CD14-positive monocyte (primary cell): ENCODE measurements around the gene DNAH11. TPM values are rescaled to one million over a fixed set of nuclear protein-coding genes. Genes with fewer than 3 reads are reported as not detected.

Source experiments
- DNase-seq, 3 donors: peaks; one replicate each; pipeline ENCODE4 v3.0.0-alpha.2; 2011 to 2022
- H2AFZ ChIP-seq: 2 replicates; pipeline ENCODE4 v1.6.0; 2012; ENCODE audit warnings: mild to moderate bottlenecking, low read depth, low read length, inconsistent platforms; ENCODE audit not compliant: insufficient read depth, poor library complexity, severe bottlenecking
- H3K27ac ChIP-seq, 2 donors: 1 replicate in 1 of 2; 2 replicates in 1 of 2; pipeline ENCODE4 v1.5.1; 2012 to 2013; ENCODE audit warnings: low read length in 2 of 2, control low read depth in 1 of 2, inconsistent platforms in 1 of 2, low read depth in 1 of 2, mild to moderate bottlenecking in 1 of 2
- H3K27me3 ChIP-seq, 2 donors: one replicate each; pipeline versions ENCODE4 v1.6.0 to v1.6.1; 2011 to 2013; ENCODE audit warnings: low read length in 2 of 2; ENCODE audit not compliant: control insufficient read depth in 2 of 2, insufficient read depth in 2 of 2
- H3K36me3 ChIP-seq, 2 donors: replicated peaks in 1 of 2; 1 replicate in 1 of 2; 2 replicates in 1 of 2; pipeline versions ENCODE4 v1.5.1 to v1.6.1; 2012 to 2013; ENCODE audit warnings: low read length in 2 of 2, control low read depth in 1 of 2, inconsistent platforms in 1 of 2, mild to moderate bottlenecking in 1 of 2; ENCODE audit not compliant: insufficient read depth in 2 of 2, control insufficient read depth in 1 of 2
- H3K4me1 ChIP-seq, 2 donors: 1 replicate in 1 of 2; 2 replicates in 1 of 2; pipeline versions ENCODE4 v1.5.1 to v1.6.1; 2012 to 2013; ENCODE audit warnings: low read length in 2 of 2, control low read depth in 1 of 2, inconsistent platforms in 1 of 2, mild to moderate bottlenecking in 1 of 2, moderate library complexity in 1 of 2; ENCODE audit not compliant: insufficient read depth in 2 of 2, control insufficient read depth in 1 of 2
- H3K4me2 ChIP-seq: replicated peaks from 2 replicates; pipeline ENCODE3; 2012; ENCODE audit warnings: low read length, moderate library complexity, mild to moderate bottlenecking; ENCODE audit not compliant: poor library complexity, severe bottlenecking; ENCODE audit errors: extremely low read depth
- H3K4me3 ChIP-seq, 3 experiments: fragments of 200-600 bp in 1 of 3; sonication (generic) in 1 of 3; replicated peaks in 1 of 3; 1 replicate in 2 of 3; 2 replicates in 1 of 3; pipeline ENCODE4 v1.5.1; 2011 to 2013; ENCODE audit warnings: low read length in 3 of 3, mild to moderate bottlenecking in 3 of 3, control low read depth in 2 of 3, low read depth in 2 of 3, inconsistent platforms in 1 of 3, moderate library complexity in 1 of 3
- H3K79me2 ChIP-seq: 2 replicates; pipeline ENCODE4 v1.6.0; 2012; ENCODE audit warnings: mild to moderate bottlenecking, control low read depth, inconsistent platforms, low read length, moderate library complexity; ENCODE audit not compliant: insufficient read depth
- H3K9ac ChIP-seq: 2 replicates; pipeline ENCODE4 v1.6.0; 2017; ENCODE audit warnings: low read length, mild to moderate bottlenecking; ENCODE audit not compliant: insufficient read depth, poor library complexity, severe bottlenecking
- H3K9me3 ChIP-seq, 2 donors: replicated peaks in 1 of 2; 1 replicate in 1 of 2; 2 replicates in 1 of 2; pipeline versions ENCODE4 v1.5.1 to v1.6.1; 2012 to 2013; ENCODE audit warnings: low read length in 2 of 2, control low read depth in 1 of 2; ENCODE audit not compliant: control insufficient read depth in 1 of 2, insufficient read depth in 1 of 2
- H4K20me1 ChIP-seq: 2 replicates; pipeline ENCODE4 v1.6.0; 2012; ENCODE audit warnings: mild to moderate bottlenecking, low read length, control low read depth, moderate library complexity; ENCODE audit not compliant: insufficient read depth
- H3K27ac Mint-ChIP-seq, 7 donors: one replicate each; pipeline ENCODE4 v1.8.0; 2020; ENCODE audit warnings: mild to moderate bottlenecking in 7 of 7, mixed read lengths in 7 of 7, moderate library complexity in 6 of 7, inconsistent platforms in 2 of 7
- H3K27me3 Mint-ChIP-seq, 3 donors: one replicate each; pipeline ENCODE4 v1.8.0; 2021 to 2022; ENCODE audit warnings: low read depth in 3 of 3, mild to moderate bottlenecking in 3 of 3, mixed read lengths in 3 of 3, moderate library complexity in 3 of 3, inconsistent platforms in 1 of 3
- H3K36me3 Mint-ChIP-seq, 2 donors: one replicate each; pipeline ENCODE4 v1.8.0; 2020; ENCODE audit warnings: mixed read lengths in 2 of 2, inconsistent platforms in 1 of 2, mild to moderate bottlenecking in 1 of 2
- H3K4me1 Mint-ChIP-seq: one replicate; pipeline ENCODE4 v1.8.0; 2020; ENCODE audit warnings: mild to moderate bottlenecking, mixed read lengths
- H3K4me3 Mint-ChIP-seq, 2 donors: one replicate each; pipeline ENCODE4 v1.8.0; 2020; ENCODE audit warnings: mild to moderate bottlenecking in 2 of 2, mixed read lengths in 2 of 2, moderate library complexity in 1 of 2
- H3K9me3 Mint-ChIP-seq, 7 donors: one replicate each; pipeline ENCODE4 v1.8.0; 2020 to 2022; ENCODE audit warnings: mixed read lengths in 7 of 7, mild to moderate bottlenecking in 6 of 7, moderate library complexity in 6 of 7, inconsistent platforms in 2 of 7
- WGBS: methylation state at CpG from one replicate; pipeline ENCODE4 v1.1.5; 2013; ENCODE audit warnings: missing lambda C conversion rate; ENCODE audit not compliant: insufficient coverage; 5-methylcytosine and 5-hydroxymethylcytosine counted together
- intact Hi-C, 2 donors: fragments of 100-400 bp; cut with micrococcal nuclease; formaldehyde crosslinking; loops; one replicate each; pipeline versions ENCODE4 v1.15.0 to v1.15.1; 2023
- polyA plus RNA-seq, 3 donors: library from polyadenylated mRNA; depleted of rRNA in 1 of 3; unstranded in 2 of 3; stranded (reverse) in 1 of 3; fragments of 300-500 nt in 2 of 3; fragments of >200 nt in 1 of 3; fragmentation: Illumina TruSeq in 2 of 3; gene quantifications; 1 replicate in 2 of 3; 2 replicates in 1 of 3; pipeline ENCODE4 v1.2.3, GENCODE V29; 2012 to 2021
- TF ChIP-seq, protein P1 (sequence below): fragments of 200-600 bp; IDR thresholded peaks from one replicate; pipeline ENCODE4 v1.8.0; 2022; ENCODE audit warnings: antibody characterized with exemption, mild to moderate bottlenecking

DNAH11 gene
- polyA plus RNA-seq, 3 donors, result not detected

- Histone ChIP-seq H3K36me3 (no peaks in the 10 kb centered on the region), H3K4me1 (no peaks in the 10 kb centered on the region), H3K4me2 (no peak overlapping the region), H3K4me3 (no peak overlapping the region), H3K79me2 (no peaks in the 10 kb centered on the region), H3K27me3 (no peaks in the 10 kb centered on the region), H3K27ac (no peak overlapping the region), H3K9ac (no peak overlapping the region), H3K9me3 (no peaks in the 10 kb centered on the region), H2AFZ (no peak overlapping the region), H4K20me1 (no peaks in the 10 kb centered on the region)
- intact Hi-C loops, result no loop called here
- no peak overlapping the region for H3K27ac Mint-ChIP-seq
- no peak for DNase-seq
- no peak overlapping the region for H3K4me3 Mint-ChIP-seq
- H3K4me1 Mint-ChIP-seq, result no peaks in the 10 kb centered on the region
- TF ChIP-seq, protein P1, sequence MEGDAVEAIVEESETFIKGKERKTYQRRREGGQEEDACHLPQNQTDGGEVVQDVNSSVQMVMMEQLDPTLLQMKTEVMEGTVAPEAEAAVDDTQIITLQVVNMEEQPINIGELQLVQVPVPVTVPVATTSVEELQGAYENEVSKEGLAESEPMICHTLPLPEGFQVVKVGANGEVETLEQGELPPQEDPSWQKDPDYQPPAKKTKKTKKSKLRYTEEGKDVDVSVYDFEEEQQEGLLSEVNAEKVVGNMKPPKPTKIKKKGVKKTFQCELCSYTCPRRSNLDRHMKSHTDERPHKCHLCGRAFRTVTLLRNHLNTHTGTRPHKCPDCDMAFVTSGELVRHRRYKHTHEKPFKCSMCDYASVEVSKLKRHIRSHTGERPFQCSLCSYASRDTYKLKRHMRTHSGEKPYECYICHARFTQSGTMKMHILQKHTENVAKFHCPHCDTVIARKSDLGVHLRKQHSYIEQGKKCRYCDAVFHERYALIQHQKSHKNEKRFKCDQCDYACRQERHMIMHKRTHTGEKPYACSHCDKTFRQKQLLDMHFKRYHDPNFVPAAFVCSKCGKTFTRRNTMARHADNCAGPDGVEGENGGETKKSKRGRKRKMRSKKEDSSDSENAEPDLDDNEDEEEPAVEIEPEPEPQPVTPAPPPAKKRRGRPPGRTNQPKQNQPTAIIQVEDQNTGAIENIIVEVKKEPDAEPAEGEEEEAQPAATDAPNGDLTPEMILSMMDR, result no peak
- peaks cover 0 to 3% (median 0%) of the 10 kb centered on the region in 7 donors for H3K9me3 Mint-ChIP-seq
- H3K27me3 Mint-ChIP-seq, result peaks cover 0 to 1% (median 0%) of the 10 kb centered on the region in 3 donors
- WGBS, result 85% methylated on average over 2 of the region's 6 CpGs
- no peaks in the 10 kb centered on the region for H3K36me3 Mint-ChIP-seq
Measured at GRCh38 chr7:21828841-21829240, 286.0 kb downstream of the DNAH11 start.

DNA sequence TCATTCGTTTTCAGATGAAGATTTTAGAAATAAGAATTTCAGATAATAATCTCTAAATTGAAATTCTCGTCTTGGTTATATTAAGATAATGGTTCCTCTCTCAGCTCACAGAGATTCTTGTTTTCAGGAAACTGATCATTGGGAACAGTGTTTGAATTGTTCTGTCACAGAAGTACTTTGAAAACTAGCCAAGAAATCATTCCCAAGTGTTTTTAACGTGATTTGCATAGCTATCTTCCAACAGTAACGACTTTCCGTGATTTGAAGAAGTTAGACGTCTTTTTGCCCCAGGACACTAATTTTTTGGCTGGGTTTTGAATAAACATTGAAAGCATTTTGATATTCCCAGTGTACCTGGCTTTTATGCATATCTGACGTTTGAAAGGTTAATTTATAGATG is 286.9 kb downstream of the DNAH11 start:
- H3K27me3 Mint-ChIP-seq, result peaks cover 0 to 1% (median 1%) of the 10 kb centered on the region in 3 donors
- H4K20me1 ChIP-seq, result no peaks in the 10 kb centered on the region
- no peak overlapping the region for H3K9ac ChIP-seq
- DNase-seq, result no peak
- no peaks in the 10 kb centered on the region for H3K4me1 Mint-ChIP-seq
- no peak overlapping the region for H3K4me3 Mint-ChIP-seq
- no peaks in the 10 kb centered on the region for H3K79me2 ChIP-seq
- peaks cover 0 to 3% (median 0%) of the 10 kb centered on the region in 7 donors for H3K9me3 Mint-ChIP-seq
- H2AFZ ChIP-seq, result no peak overlapping the region
- no peaks in the 10 kb centered on the region for H3K36me3 ChIP-seq
- no peaks in the 10 kb centered on the region for H3K4me1 ChIP-seq
- WGBS, result 84% methylated on average over 4 of the region's 7 CpGs
- no peak overlapping the region for H3K4me3 ChIP-seq
- TF ChIP-seq, protein P1, result no peak
- intact Hi-C loops, result no loop called here
- no peak overlapping the region for H3K4me2 ChIP-seq
- H3K27me3 ChIP-seq, result no peaks in the 10 kb centered on the region
- H3K9me3 ChIP-seq, result no peaks in the 10 kb centered on the region
- no peaks in the 10 kb centered on the region for H3K36me3 Mint-ChIP-seq
- H3K27ac Mint-ChIP-seq, result no peak overlapping the region
- H3K27ac ChIP-seq, result no peak overlapping the region
